ENCODE data around the gene NBPF8. TPM values are rescaled to one million over a fixed set of nuclear protein-coding genes. Genes with fewer than 3 reads are reported as not detected.

NBPF8 gene
- total and polyA plus RNA-seq, 2 experiments from 2014 or later = 4.8 to 10.1 TPM

Other genes with a start within 250 kb of the NBPF8 start
- gene SEC22B, start 238.5 kb upstream of the NBPF8 start, total RNA-seq (2014; rRNA removed; shearing (Covaris generic)) = 62.1 and 68.1 TPM in 2 replicates
- 101 TPM in 2 replicates for gene SEC22B, start 238.5 kb upstream of the NBPF8 start, polyA plus RNA-seq (2016; fragmentation: Nextera tagmentation; extraction: Ambion mirVana)

Measured in GM23248 (cell line).